Inferior parietal cortex (tissue), 1 donor: ENCODE data around the gene CCNE1.

ENCODE experiments used
- DNase-seq: peaks from one replicate; pipeline ENCODE4 v3.0.0-alpha.2; 2016; ENCODE audit errors: extremely low spot score

The CCNE1 gene

GRCh38 chr19:29844891-29845573, 33.2 kb downstream of the CCNE1 start:
- DNase-seq: peak; percentile 76

GRCh38 chr19:29845574-29846176, 33.9 kb downstream of the CCNE1 start:
- DNase-seq: peak; percentile 27

GRCh38 chr19:29849208-29849607, 37.4 kb downstream of the CCNE1 start:
- DNase-seq: no peak

- DNase-seq: no peak
Observed at GRCh38 chr19:29850482-29850881, 38.7 kb downstream of the CCNE1 start.

GRCh38 chr19:29851769-29852521, 40.2 kb downstream of the CCNE1 start:
- DNase-seq: no peak

GRCh38 chr19:29854033-29854432, 42.2 kb downstream of the CCNE1 start:
- no peak for DNase-seq

GRCh38 chr19:29855087-29855486, 43.3 kb downstream of the CCNE1 start:
- no peak for DNase-seq

- no peak for DNase-seq
Observed at GRCh38 chr19:29855741-29856500, 44.1 kb downstream of the CCNE1 start.

- DNase-seq: no peak
Observed at GRCh38 chr19:29858000-29858596, 46.3 kb downstream of the CCNE1 start.

GRCh38 chr19:29858621-29859020, 46.8 kb downstream of the CCNE1 start:
- no peak for DNase-seq

- DNase-seq: no peak
Observed at GRCh38 chr19:29860492-29860891, 48.7 kb downstream of the CCNE1 start.

- no peak for DNase-seq
Observed at GRCh38 chr19:29861574-29861973, 49.8 kb downstream of the CCNE1 start.

- no peak for DNase-seq
Observed at GRCh38 chr19:29866011-29866410, 54.2 kb downstream of the CCNE1 start.

GRCh38 chr19:29867984-29868383, 56.2 kb downstream of the CCNE1 start:
- DNase-seq: no peak

GRCh38 chr19:29871143-29871542, 59.4 kb downstream of the CCNE1 start:
- DNase-seq: no peak

GRCh38 chr19:29872224-29872731, 60.5 kb downstream of the CCNE1 start:
- DNase-seq: no peak

GRCh38 chr19:29873024-29873800, 61.4 kb downstream of the CCNE1 start:
- peak; percentile 36 for DNase-seq
